ENCODE measurements around the gene CFAP119.

Gene CFAP119

DNA sequence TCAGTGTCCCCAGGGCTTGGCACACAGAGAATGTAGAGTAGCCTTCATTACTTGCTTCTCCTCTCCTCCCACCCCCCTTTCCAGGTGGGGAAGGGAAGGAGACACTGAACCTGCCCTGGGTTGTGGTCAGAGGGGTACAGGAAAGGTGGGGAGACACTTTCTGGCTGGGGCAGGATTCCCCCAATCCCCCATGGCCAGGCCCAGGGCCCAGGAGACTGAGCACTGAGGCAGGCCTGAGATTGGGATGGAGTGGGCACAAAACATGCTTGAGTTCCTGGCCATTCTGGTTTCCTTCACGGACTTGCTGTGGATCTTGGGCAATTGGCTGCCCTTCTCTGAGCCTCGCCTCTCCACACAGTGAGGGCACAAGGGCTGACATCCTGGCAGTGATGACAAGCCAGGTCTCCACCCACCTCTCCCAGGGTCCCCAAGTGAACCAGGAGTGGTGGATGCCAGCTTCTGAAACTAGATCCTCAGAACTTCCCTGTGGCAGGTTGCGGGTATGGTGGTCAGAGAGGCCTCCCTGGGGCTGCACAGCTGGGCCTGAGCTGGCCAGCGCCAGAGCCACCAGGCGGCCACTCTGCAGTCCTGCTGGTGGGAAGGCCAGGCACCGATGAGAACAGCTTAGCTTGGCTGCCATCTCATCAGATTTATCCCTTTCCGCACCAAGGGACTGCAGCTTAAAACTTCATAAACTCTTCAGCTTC, 15.9 kb upstream of the CFAP119 start:
- TF ChIP-seq JUND (IDR thresholded peaks at IDR 0.05; ENCODE audit: low read depth) = no peak
- DNase-seq (ENCODE audit: low read depth in 1 of 2, low spot score in 1 of 2) = no peak
- in situ Hi-C loops (cut with HindIII; ENCODE audit: low pct_unique_long_range_greater_than_20kb, low sequenced_read_pairs) = no loop called here

DNA sequence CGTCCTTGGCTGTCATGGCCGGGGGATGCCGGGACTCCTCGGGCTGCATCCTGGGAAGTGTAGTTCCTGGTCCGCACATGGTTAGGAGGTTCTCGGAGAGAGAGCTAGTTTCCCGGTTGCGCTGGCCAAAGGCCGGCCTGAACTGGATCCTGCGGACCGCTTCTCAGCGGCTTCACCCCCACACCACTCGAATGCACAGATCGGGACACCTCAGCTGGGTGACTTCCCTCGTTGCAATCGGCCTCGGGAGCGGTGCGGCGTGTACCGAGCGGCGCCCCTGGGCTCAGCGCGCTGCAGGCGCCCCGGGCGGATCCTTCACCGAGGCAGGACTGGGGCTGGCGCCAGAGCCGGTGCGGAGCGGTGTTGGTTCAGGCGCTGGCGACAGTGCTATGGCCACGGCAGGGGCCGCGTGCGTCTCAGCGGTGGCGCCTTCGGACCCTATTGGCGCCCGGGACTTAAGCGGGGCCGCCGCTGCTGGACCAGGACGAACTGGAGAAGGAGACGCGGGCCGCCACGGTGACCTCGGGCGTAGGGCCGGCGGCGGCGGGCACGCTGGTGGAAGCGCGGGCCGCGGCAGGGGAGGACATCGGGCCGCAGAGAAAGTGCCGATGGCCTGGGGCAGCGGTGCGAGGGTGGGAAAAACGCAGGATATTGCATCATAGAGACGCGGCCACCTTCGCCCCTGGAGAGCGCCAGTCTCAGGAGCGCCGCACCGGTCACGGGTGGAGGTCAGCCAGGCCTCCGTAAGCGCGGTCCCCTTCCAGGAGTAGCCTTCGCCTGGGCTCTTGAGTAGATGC, 13.7 kb upstream of the CFAP119 start:
- in situ Hi-C loops (cut with HindIII; ENCODE audit: low pct_unique_long_range_greater_than_20kb, low sequenced_read_pairs) = no loop called here
- DNase-seq (ENCODE audit: low read depth in 1 of 2, low spot score in 1 of 2) = peak; percentile 88 to 93
- TF ChIP-seq JUND (IDR thresholded peaks at IDR 0.05; ENCODE audit: low read depth) = no peak

- no peak for TF ChIP-seq JUND (IDR thresholded peaks at IDR 0.05; ENCODE audit: low read depth)
- in situ Hi-C loops (cut with HindIII; ENCODE audit: low pct_unique_long_range_greater_than_20kb, low sequenced_read_pairs) = no loop called here
- no peak for DNase-seq (ENCODE audit: low read depth in 1 of 2, low spot score in 1 of 2)
Measured at GRCh38 chr16:30775131-30775391, 13.2 kb upstream of the CFAP119 start.

DNA sequence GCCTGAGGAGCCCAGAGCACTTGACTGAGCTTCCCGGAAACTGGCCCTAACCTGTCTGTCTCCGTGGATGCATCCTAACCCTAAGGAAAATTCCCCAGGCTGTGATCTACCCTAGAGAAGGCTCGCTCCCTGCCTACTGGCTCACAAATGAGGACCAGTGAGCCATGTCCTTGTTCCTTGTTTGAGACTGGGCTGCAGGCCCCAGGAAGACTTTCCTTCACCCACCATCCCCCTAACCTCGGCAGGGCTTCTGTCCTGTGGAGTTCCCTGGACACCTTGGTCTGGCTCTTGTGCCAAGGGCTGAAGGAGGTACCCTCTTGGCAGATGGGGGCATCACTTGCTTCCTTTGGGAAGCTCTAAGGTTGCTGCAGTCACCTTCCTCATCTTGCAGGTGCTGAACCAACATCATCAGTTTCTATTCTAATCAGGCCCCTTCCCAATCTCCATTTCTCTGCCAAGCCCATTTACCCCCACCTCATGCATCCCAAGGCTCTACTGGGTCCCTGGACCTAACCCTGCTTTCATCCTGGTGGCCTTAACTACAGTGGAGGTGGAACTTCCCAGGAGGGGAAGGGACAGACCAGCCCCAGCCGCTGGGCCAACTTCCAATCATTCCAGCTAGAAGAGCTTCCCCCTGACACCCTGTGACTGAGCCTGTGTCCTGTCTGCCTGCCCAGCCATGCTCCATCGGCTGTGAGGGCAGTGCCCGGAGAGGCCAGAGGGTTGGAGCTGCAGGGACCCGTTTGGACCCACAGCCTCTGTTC, 12.7 kb upstream of the CFAP119 start:
- TF ChIP-seq JUND (IDR thresholded peaks at IDR 0.05; ENCODE audit: low read depth) = no peak
- in situ Hi-C loops (cut with HindIII; ENCODE audit: low pct_unique_long_range_greater_than_20kb, low sequenced_read_pairs) = no loop called here
- no peak for DNase-seq (ENCODE audit: low read depth in 1 of 2, low spot score in 1 of 2)

DNA sequence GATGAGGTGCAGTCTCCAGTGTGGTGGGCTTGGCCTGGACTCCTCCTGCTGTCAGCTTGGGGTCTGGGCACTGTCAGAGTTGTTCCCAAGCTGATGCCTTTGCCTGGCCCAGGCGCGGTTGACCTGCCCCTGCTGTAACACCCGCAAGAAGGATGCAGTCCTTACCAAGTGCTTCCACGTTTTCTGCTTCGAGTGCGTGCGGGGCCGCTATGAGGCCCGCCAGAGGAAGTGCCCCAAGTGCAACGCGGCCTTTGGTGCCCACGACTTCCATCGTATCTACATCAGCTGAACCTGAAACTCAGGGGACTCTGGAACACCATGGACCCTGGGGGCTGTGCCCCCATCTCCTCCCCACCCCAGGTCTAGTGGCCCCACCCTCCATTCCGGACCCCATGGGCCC, 12.0 kb upstream of the CFAP119 start:
- DNase-seq (ENCODE audit: low read depth in 1 of 2, low spot score in 1 of 2) = no peak
- in situ Hi-C loops (cut with HindIII; ENCODE audit: low pct_unique_long_range_greater_than_20kb, low sequenced_read_pairs) = no loop called here
- no peak for TF ChIP-seq JUND (IDR thresholded peaks at IDR 0.05; ENCODE audit: low read depth)

- in situ Hi-C loops (cut with HindIII; ENCODE audit: low pct_unique_long_range_greater_than_20kb, low sequenced_read_pairs) = no loop called here
- DNase-seq (ENCODE audit: low read depth in 1 of 2, low spot score in 1 of 2) = no peak
- TF ChIP-seq JUND (IDR thresholded peaks at IDR 0.05; ENCODE audit: low read depth) = no peak
Measured at GRCh38 chr16:30771726-30772125, 9.9 kb upstream of the CFAP119 start.

- DNase-seq (ENCODE audit: low read depth in 1 of 2, low spot score in 1 of 2) = no peak
- in situ Hi-C loops (cut with HindIII; ENCODE audit: low pct_unique_long_range_greater_than_20kb, low sequenced_read_pairs) = no loop called here
- no peak for TF ChIP-seq JUND (IDR thresholded peaks at IDR 0.05; ENCODE audit: low read depth)
Measured at GRCh38 chr16:30769379-30770089, 7.7 kb upstream of the CFAP119 start.

- no peak for TF ChIP-seq JUND (IDR thresholded peaks at IDR 0.05; ENCODE audit: low read depth)
- in situ Hi-C loops (cut with HindIII; ENCODE audit: low pct_unique_long_range_greater_than_20kb, low sequenced_read_pairs) = no loop called here
- DNase-seq (ENCODE audit: low read depth in 1 of 2, low spot score in 1 of 2) = no peak
Measured at GRCh38 chr16:30768583-30769181, 6.8 kb upstream of the CFAP119 start.

DNA sequence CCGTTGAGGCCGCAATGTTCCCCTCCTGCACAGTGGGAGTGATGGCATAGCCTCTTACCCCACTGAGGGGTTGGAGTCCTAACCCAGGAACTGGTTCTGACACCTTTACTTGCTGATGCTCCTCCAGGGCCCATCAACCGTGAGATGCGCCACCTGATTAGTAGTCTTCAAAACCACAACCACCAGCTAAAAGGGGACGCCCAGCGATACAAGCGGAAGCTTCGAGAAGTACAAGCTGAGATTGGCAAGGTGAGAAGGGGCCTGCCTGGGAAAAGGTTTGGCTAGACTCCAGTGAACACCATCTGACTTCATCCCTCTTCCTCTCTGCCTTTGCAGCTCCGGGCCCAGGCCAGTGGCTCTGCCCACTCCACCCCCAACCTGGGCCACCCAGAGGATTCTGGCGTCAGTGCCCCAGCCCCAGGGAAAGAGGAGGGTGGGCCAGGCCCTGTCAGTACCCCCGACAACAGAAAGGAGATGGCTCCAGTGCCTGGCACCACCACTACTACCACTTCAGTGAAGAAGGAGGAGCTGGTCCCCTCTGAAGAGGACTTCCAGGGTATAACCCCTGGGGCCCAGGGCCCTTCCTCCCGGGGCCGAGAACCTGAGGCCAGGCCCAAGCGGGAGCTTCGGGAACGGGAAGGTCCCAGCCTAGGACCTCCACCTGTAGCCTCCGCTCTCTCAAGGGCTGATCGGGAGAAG, 6.1 kb upstream of the CFAP119 start:
- DNase-seq (ENCODE audit: low read depth in 1 of 2, low spot score in 1 of 2) = no peak
- in situ Hi-C loops (cut with HindIII; ENCODE audit: low pct_unique_long_range_greater_than_20kb, low sequenced_read_pairs) = no loop called here
- TF ChIP-seq JUND (IDR thresholded peaks at IDR 0.05; ENCODE audit: low read depth) = no peak

DNA sequence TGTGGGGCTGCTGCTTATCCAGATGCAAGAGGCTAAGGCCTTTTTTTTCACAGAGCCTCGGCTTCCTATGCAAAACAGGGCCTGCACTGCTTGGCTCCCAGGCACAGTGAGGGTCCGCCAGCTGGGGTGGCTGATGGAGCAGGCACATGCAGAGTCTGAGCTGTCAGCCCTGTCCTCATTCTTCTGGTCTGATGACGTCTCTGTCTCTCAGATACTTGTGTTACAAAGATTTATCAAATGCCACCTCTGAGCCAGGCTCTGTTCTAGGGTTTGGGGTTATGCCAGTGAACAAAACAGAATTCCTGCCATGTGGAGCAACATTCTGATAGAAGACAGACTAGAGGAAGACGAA, 5.0 kb upstream of the CFAP119 start:
- in situ Hi-C loops (cut with HindIII; ENCODE audit: low pct_unique_long_range_greater_than_20kb, low sequenced_read_pairs) = no loop called here
- no peak for DNase-seq (ENCODE audit: low read depth in 1 of 2, low spot score in 1 of 2)
- no peak for TF ChIP-seq JUND (IDR thresholded peaks at IDR 0.05; ENCODE audit: low read depth)

DNA sequence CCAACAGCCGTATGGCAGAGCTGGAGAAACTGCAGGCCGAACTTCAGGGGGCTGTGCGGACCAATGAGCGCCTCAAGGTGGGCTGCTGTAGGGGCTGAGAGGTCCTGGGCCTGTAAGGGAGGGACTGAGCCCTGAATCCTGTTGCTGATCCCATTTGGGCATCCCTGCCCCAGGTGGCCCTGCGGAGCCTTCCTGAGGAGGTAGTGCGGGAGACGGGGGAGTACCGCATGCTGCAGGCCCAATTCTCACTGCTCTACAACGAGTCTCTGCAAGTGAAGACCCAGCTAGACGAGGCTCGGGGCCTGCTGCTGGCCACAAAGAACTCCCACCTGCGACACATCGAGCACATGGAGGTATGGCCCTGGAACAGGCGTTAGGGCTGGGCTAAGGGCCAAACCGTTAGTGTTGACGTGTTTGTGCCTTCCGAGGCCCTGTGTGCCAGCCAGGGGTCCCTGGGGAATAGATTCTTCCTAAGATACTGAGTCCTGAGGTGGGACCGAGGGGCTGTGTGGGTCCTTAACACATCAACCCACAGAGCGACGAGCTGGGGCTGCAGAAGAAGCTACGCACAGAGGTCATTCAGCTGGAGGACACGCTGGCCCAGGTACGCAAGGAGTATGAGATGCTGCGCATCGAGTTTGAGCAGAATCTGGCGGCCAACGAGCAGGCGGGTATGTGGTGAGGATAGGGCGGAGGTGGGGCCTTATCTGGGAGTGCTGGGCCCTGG, 4.5 kb upstream of the CFAP119 start:
- no peak for TF ChIP-seq JUND (IDR thresholded peaks at IDR 0.05; ENCODE audit: low read depth)
- DNase-seq (ENCODE audit: low read depth in 1 of 2, low spot score in 1 of 2) = no peak
- in situ Hi-C loops (cut with HindIII; ENCODE audit: low pct_unique_long_range_greater_than_20kb, low sequenced_read_pairs) = no loop called here
